Right atrium auricular region (tissue), 2 donors: ENCODE data around the gene CUX1. TPM values are rescaled to one million over a fixed set of nuclear protein-coding genes. Genes with fewer than 3 reads are reported as not detected.

Experiments used
- DNase-seq: peaks from one replicate; pipeline ENCODE4 v3.0.0-alpha.2; 2019; ENCODE audit warnings: low spot score
- H3K27ac ChIP-seq, 2 donors: fragments of 200-600 bp; sonication (generic); 1 replicate in 1 of 2; 2 replicates in 1 of 2; pipeline ENCODE4 v1.5.1; 2016 to 2019
- H3K27me3 ChIP-seq, 2 donors: fragments of 200-600 bp; sonication (generic); one replicate each; pipeline versions ENCODE4 v1.5.1 to v1.6.0; 2017 to 2019
- H3K36me3 ChIP-seq: fragments of 200-600 bp; sonication (generic); one replicate; pipeline ENCODE4 v1.5.1; 2016
- H3K4me1 ChIP-seq, 2 donors: fragments of 200-600 bp; sonication (generic); one replicate each; pipeline versions ENCODE4 v1.5.1 to v1.6.0; 2017 to 2019
- H3K4me3 ChIP-seq, 2 donors: fragments of 200-600 bp; sonication (generic); 1 replicate in 1 of 2; 2 replicates in 1 of 2; pipeline ENCODE4 v1.5.1; 2017 to 2019; ENCODE audit warnings: mild to moderate bottlenecking in 1 of 2, moderate library complexity in 1 of 2
- H3K9me3 ChIP-seq, 2 donors: fragments of 200-600 bp; sonication (generic); one replicate each; pipeline ENCODE4 v1.5.1; 2019
- total RNA-seq, 2 donors: library from RNA; depleted of rRNA; stranded (reverse); fragments of >200 nt; gene quantifications; one replicate each; pipeline ENCODE4 v1.1.0, GENCODE V29; 2016
- TF ChIP-seq, protein P1 (sequence below), 2 donors: fragments of 200-600 bp; sonication (generic); IDR thresholded peaks; one replicate each; pipeline ENCODE4 v1.5.1; 2019; ENCODE audit warnings: antibody characterized with exemption in 2 of 2

CUX1 gene
- total RNA-seq, 2 donors from 2014 or later, result 71.1 to 94.4 TPM

- Histone ChIP-seq H3K27ac (no peak overlapping the region), H3K27me3 (no peaks in the 10 kb centered on the region), H3K4me3 (no peak overlapping the region), H3K4me1 (peaks cover 0 to 3% of the 10 kb centered on the region in 2 donors), H3K9me3 (no peaks in the 10 kb centered on the region), H3K36me3 (peaks cover 38% of the 10 kb centered on the region)
- no peak for DNase-seq
- TF ChIP-seq, protein P1, sequence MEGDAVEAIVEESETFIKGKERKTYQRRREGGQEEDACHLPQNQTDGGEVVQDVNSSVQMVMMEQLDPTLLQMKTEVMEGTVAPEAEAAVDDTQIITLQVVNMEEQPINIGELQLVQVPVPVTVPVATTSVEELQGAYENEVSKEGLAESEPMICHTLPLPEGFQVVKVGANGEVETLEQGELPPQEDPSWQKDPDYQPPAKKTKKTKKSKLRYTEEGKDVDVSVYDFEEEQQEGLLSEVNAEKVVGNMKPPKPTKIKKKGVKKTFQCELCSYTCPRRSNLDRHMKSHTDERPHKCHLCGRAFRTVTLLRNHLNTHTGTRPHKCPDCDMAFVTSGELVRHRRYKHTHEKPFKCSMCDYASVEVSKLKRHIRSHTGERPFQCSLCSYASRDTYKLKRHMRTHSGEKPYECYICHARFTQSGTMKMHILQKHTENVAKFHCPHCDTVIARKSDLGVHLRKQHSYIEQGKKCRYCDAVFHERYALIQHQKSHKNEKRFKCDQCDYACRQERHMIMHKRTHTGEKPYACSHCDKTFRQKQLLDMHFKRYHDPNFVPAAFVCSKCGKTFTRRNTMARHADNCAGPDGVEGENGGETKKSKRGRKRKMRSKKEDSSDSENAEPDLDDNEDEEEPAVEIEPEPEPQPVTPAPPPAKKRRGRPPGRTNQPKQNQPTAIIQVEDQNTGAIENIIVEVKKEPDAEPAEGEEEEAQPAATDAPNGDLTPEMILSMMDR (IDR thresholded peaks at IDR 0.05), result no peak
Measured at GRCh38 chr7:102186306-102186705, 368.9 kb downstream of the CUX1 start.

- no peak for DNase-seq
- H3K4me3 ChIP-seq, result no peak overlapping the region
Measured at GRCh38 chr7:102188746-102189145, 371.3 kb downstream of the CUX1 start.

GRCh38 chr7:102189756-102190155, 372.3 kb downstream of the CUX1 start:
- TF ChIP-seq, protein P1 (IDR thresholded peaks at IDR 0.05), result no peak
- H3K27me3 ChIP-seq, result no peaks in the 10 kb centered on the region
- H3K36me3 ChIP-seq, result peaks cover 66% of the 10 kb centered on the region
- peaks cover 0 to 3% of the 10 kb centered on the region in 2 donors for H3K4me1 ChIP-seq
- no peak for DNase-seq
- no peaks in the 10 kb centered on the region for H3K9me3 ChIP-seq
- no peak overlapping the region for H3K27ac ChIP-seq
- H3K4me3 ChIP-seq, result no peak overlapping the region

More at GRCh38 chr7:102188746-102189145, 371.3 kb downstream of the CUX1 start:
- Histone ChIP-seq H3K27me3 (no peaks in the 10 kb centered on the region), H3K9me3 (no peaks in the 10 kb centered on the region), H3K4me1 (peaks cover 0 to 3% of the 10 kb centered on the region in 2 donors), H3K27ac (no peak overlapping the region), H3K36me3 (peaks cover 62% of the 10 kb centered on the region)
- TF ChIP-seq, protein P1 (IDR thresholded peaks at IDR 0.05), result no peak

- no peaks in the 10 kb centered on the region for H3K9me3 ChIP-seq
- peaks cover 68% of the 10 kb centered on the region for H3K36me3 ChIP-seq
- no peaks in the 10 kb centered on the region for H3K27me3 ChIP-seq
- no peak overlapping the region for H3K27ac ChIP-seq
- no peak for DNase-seq
- TF ChIP-seq, protein P1 (IDR thresholded peaks at IDR 0.05), result no peak
- no peak overlapping the region for H3K4me3 ChIP-seq
- H3K4me1 ChIP-seq, result peaks cover 0 to 3% of the 10 kb centered on the region in 2 donors
Measured at GRCh38 chr7:102190776-102191350, 373.4 kb downstream of the CUX1 start.

DNA sequence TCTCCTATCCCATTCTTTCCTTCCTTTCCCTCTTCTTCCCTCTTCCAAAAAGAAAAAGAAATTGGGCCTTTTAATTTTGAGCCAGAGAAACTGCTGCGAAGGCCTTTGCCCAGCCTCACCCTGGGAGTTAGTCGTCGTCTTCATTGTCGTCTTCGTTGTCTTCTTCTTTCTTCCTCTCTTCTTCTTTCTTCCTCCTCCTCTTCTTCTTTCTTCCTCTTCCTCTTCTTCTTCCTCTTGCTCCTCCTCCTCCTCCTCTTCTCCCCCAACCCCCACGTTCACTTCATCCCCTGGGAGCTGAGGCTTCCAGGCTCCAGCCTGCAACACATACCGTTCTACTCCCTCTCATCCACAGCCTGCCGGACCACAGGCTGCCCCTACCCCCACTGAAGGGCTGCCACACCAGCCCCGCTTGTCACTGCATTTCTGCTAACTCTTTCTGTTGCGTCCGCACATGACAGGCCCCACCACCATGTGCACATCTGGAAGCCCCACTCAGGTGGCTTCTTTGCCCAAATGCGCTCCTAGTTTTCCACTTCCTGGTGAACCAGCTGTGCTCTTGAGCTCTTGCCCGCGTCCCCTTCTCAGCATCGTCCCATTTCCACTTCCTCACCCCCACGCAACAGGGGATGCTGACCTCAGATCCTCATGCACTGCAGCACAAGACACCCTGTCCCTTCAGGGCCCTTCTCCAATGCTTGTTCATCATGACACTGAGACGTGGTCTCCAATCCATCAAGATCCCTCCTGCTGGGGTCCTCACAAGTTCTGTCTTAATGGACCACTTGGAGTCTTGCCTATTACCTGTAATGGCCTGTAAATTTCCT, 374.3 kb downstream of the CUX1 start:
- peaks cover 70% of the 10 kb centered on the region for H3K36me3 ChIP-seq
- TF ChIP-seq, protein P1 (IDR thresholded peaks at IDR 0.05), result no peak

More for the DNA sequence above, 374.3 kb downstream of the CUX1 start:
- Histone ChIP-seq H3K4me3 (no peak overlapping the region), H3K27ac (no peak overlapping the region), H3K9me3 (no peaks in the 10 kb centered on the region), H3K4me1 (peaks cover 0 to 3% of the 10 kb centered on the region in 2 donors), H3K27me3 (no peaks in the 10 kb centered on the region)
- DNase-seq, result no peak
